ENCODE data around the gene FBXO9.

FBXO9 gene

DNA sequence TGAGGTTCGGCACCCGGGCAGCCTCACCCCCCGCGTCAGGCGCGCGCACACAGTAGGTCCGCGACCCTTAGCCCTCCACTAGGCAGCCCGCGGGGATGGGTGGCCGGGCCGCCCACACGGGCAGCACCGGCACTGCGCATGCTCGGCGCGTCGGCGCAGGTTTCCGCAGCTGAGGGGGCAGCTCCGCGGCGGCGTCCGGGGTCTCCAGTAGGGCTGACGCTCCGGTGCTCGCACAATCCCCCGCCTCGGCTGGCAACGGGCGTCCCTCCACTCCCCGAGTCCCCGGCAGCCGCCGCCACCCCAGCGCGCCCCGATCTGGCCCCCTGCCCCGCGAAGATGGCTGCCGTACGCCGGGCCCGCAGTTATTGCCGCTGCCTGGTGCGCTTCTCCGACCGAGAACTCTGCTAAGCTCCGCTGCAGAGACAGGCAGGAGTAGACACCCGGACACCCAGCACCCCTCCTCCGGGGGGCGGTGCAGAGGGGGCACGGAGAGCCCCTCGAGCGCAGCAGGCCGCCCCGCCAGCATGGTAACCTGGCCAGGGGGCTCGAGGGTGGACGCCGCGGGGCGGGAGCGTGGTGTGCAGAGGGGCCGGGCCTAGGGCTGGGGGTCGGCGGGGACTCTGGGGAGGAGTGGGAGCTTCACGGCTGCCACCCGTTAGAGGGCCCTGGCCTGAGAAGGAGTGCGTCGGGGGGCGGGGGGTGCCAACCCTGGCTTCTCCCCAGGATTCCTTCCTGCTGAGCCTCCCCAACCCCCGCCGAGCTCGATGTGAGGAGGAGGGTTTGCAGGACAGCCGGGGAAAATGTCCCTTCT, at the start of gene FBXO9:
FBXO9 (plus strand) TSS at position 139 of the 811 bp plus-strand sequence; CDS start at position 525, 386 bp downstream.
- peak; percentile 83 for DNase-seq

DNA sequence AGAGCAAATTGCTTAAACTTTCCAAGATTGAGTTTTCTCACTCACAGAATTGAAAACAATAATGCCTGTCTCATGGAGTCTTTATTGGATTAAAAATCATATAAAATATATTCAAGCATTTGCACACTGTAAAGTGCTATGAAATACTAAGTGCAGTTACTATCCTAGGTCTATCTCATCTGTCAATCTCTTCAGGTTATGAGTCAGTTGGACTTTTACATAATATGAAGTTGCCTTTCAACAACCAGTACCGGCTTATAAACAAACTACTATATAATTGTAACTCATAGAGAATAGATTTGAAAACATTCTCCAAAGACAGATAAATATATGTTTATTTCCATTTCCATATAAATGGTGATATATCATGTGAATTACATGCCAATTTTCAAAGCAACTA, 49.7 kb upstream of the FBXO9 start:
- DNase-seq = no peak

DNA sequence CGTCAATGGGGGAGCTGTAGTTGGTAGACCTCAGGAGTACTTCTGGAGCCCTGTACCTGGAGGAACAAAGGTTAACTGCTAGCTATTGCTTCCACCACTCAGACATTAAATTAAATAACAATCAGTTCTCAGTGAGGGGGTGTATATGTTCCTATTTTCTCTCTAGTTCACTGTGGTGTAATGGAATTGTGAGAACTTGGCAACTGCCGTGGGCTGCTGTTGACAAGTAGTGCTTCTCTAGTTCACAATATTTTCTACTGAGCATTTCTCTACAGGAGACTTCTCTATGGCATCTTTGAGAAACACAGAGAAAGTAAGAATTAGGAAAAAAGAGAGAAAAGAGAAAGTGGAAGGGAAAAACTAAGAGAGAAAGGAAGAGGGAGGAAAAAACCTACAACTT, 46.8 kb upstream of the FBXO9 start:
- no peak for DNase-seq

DNA sequence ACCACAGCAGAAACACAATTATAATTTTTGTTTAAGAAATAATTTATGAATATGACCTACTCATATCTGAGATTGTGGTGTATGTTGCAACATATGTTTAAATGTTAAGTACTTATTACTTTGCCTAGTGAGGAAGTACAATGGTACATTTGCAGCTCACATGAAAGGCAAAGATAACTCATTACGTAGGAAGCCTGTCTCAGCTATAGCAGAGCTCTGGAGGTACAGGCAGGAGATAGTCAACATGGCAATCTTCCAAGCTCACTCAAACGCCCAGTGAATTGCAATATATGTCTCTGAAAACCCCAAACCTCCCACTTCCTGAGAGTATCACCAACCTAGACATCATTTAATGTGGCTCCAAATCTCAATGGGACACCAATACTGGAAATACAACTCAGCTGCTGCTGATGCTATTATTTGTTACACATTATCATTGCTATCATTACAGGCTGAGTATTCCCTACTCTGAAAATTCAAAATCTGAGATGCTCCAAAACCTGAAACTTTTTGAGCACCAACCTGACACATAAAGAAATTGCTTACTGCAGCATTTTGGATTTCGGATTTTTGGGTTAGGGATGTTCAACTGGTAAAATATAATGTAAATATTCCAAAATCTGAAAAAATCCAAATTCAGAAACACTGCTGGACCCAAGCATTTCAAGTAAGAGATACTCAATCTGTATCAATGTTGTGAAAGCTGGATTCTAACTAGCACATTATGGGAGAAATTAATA, 45.0 kb upstream of the FBXO9 start:
- no peak for DNase-seq

DNA sequence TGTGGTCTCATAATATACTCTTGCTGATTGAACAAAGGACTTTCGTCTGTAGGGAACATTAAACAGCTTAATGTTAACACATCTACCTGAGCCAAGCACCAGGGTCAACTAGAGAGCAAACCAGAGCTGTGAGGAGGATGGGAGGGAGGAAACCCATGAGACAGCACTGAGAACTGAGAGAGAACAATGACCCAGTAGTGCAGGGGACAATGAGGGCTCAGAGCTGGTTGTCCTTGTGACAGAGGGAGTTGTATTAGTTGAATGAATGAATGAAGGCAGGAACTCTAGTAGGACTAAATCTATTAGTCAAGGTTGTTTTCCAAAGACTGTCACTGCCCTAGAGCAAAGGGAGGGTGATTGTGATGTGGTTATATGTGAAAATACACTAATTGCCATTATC, 41.9 kb upstream of the FBXO9 start:
- DNase-seq = no peak

DNA sequence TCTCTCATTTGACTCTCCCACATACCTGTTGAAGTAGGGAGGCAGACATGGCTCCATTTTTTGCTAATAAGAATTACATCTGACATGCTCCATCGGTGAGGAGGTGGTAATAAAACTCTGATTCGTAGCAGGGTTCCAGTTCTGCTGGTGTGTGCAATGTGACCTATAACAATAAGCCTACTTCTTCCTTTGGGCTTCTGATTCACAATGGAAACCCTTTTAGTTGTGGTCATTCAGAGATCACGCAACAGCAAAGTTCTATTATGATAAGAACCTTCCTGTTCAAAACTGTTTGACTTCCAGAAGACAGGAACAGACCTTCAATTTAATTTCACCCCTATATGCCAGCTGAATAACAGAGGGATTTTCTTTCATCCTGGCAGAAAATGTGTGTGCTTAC, 38.7 kb upstream of the FBXO9 start:
- DNase-seq = no peak

DNA sequence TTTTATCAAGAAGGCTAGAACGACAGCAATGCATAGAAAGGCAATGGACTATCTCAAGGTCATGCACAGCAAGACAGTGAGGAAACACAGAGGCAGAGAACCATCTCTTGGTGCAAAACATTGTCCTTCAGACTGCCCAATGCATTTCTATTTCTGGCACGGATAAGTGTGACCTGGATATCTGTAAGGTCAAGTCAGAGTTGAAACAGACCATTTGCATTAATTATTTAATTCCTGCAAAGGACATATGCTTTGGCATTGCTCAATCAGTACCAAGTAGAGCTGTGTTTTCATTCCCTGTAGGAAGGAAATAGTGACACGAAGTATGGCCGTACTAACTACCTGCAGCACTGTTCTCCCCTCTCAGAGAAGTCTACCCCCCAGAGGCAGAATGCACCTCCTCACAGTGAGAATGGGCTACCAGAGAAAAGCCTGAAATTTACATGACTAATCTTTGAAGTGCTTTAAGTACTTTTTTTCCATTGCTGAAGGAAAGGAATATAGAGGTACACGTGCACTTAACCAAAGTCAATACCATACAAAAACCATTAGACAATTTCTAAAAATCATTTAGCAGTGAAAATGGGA, 38.0 kb upstream of the FBXO9 start:
- DNase-seq = no peak

DNA sequence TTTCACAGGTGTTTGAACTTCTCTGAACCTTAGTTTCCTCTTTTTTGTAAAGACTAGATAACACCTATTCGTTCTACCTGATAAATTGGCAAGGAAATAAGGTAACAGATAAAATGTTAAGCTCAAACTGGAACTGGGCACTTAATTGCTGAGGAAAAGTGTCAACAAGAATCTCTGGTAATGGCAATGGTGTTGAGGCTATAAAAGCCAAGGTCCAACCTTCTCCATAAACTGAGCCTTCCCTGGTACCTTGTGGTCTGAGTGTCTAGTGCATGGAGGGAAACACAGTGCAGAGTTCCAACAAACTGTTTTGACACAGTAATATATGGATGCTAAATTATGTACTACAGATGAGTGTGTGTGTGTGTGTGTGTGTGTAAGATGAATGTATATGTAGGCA, 36.7 kb upstream of the FBXO9 start:
- no peak for DNase-seq

DNA sequence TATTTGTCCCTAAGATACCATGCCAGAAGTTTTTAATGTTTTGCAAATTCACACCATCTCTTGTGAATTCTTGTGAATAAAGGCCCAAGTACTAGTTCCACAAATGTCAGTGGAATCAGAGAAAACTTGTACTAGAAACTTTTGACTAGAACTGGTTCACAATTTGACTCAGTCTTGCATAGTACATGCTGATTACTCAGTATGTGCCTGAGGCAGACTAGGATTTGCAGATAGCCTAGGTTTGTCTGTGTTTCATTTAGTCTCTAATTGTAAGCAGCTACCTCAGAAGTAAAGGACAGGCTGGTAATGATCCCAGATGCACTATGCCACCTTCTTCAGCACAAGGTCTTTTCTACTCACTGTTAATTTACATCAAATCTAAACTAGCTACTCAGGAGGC, 35.9 kb upstream of the FBXO9 start:
- no peak for DNase-seq

DNA sequence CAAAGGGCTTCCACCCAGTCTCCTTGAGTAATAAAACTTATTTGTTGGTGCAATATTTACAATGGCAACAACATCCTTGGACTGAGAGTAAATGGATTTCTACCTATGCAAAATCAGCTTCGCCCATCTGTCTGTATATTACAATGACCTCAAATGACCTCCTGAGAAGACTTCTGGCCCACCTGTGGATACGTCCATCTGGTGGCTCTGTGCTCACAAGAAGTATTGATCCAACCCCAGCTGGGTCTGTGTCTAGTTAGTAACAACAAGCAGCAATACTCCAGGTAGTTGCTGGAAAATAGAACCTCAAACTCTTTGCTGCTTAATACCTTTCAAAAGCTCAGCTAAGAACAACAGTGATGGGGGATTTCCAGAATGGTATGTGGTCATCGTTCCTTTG, 35.4 kb upstream of the FBXO9 start:
- no peak for DNase-seq

DNA sequence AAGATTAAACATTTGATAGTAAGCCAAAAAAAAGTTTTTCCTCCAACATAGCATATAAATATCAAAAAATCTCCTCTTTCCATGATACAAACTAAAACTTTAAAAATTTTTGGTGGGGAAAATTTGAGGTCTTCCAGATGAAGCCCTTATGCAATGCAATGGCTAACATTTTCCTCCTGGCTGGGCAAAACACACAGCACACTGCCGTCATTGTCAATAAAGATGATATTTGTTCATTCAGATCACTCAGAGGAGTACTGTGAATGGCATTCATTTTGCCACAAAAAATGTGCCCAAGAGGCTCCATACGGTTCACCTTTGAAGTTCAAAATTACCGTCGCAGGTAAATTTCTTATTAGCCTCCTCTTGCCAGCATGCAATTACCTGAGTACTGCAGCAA, 33.9 kb upstream of the FBXO9 start:
- DNase-seq = no peak

DNA sequence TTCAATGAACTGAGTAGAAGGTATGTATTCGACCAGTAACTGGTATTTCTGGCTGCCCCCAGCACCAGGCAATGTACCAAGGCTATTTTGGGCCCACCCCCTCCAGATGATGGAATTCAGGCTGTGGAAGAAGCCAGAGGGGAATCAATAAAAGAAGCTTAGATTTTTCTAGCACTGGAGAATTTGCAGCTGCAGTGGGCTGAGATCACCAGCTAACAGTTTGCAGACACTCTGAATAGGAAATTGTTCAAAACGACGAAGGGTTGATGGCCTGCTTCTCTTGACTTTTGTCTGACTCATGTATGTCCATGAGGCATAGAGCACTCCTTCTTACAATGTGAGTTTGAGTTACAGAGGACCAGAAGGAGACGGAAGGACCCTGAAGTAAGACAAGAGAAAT, 32.4 kb upstream of the FBXO9 start:
- no peak for DNase-seq

DNA sequence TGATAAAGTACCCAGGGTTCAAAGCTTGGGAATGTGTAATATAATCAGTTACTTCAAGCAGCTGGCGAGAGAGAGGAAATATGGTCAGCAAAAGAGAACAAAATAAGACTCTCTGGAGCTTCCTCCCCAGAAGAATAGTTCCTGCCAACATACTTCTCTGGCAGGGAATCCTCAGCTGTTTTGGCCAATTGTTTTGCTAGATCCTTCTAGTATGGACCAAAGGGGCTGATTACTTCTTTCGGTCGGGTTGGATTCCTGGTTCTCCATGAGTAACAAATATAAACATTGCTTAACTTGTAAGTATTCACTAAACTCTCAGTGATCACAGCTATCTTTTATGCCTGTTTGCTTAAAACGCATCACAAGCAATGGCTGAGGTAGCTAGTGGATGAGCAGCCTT, 31.4 kb upstream of the FBXO9 start:
- DNase-seq = no peak

DNA sequence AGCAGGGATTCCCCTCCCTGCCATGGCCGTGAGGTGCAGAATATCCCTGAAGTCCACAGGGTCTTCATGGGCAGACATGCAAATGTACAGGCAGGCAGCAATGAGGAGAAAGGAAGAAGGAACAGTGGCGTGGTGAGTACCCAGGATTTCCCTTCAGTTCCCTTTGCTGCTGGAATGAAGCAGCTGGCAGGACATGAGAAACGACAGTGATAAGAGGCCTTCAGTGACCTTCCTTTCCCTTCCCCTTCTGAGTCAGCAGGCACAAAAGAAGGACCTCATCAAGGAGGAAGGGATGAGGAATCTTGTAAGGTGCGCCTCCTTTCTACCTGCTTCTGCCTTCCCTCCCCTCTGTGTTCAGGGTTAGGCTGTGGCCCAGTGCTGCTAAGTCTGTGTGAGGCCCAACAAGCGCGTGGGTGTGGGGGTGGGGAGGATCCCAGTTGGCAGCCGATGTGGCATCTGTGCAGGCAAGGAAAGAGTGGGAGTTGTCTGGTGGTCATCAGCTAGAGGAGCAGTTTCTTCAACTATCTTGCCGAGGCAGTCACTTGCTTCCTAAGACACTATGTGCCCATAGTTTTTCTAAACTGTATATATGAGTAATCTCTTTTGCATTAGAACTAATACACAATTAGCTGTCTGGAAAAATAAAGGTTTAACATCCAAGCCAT, 29.5 kb upstream of the FBXO9 start:
- DNase-seq = no peak

DNA sequence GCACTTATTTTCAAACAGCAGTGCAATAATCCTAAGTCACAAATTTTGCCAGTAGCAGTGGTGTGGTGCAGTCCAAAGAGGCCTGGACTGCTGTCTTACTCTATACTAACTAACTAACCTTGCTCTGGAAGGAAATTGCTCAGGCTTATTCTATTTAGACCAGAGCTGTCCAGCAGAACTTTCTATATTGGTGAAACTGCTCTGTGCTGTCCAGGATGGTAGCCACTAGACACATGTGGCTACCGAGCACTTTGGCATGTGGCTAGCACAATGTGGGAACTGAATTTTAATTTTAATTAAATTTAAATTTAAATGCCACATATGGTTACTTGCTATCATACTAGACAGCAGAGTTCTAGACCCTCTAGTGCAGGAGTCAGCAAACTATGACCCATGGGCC, 27.1 kb upstream of the FBXO9 start:
- DNase-seq = no peak

DNA sequence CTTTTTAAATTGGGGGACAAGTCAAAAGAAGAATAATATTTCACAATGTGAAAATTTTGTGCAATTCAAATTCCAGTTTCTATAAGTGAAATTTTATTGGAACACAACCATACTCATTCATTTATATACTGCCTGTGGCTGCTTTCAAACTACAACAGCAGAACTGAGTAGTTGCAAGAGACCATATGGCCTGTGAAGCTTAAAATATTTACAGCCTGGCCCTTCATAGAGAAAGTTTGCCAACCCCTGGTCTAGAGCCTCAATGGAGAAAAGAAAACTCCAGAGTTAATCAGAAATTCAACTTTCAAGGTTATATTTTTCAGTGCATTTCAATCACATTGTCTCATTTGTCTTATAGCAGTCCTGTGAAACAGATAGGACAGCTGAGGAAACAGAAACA, 26.6 kb upstream of the FBXO9 start:
- DNase-seq = no peak

DNA sequence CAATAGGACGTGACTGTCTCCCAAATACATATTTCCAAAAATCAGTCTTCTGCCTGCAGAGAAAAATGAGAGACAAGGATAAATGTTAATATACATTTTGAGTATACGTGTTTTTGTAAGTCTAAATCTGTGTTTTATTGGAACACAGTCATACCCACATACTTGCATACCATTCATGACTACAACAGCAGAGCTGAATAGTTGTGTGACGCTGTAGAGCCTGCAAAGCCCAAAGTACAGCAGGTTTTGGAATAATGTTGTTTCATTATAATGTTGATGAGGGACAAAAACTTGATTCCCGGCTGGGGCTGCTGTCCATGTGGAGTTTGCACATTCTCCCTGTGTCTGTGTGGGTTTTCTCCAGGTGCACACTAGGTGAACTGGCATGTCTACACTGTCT, 23.8 kb upstream of the FBXO9 start:
- DNase-seq = no peak

DNA sequence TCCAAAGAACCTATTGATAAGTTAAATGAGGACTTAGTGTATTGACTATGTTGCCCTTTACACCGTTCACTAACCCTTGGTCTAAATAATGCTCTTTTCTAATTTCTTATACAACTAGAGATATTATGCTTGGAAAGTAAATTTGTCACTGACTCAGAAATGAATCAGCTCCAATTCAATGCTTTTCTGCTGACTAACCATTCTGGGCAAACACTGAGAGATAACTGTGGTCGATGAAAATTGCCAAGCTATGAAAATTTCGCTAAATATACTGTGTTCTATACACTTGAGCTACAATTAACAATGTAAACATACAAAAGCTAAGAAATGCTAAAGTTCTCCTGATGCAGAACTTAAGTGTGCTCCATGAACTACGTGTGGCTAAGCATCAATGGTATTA, 23.1 kb upstream of the FBXO9 start:
- no peak for DNase-seq

DNA sequence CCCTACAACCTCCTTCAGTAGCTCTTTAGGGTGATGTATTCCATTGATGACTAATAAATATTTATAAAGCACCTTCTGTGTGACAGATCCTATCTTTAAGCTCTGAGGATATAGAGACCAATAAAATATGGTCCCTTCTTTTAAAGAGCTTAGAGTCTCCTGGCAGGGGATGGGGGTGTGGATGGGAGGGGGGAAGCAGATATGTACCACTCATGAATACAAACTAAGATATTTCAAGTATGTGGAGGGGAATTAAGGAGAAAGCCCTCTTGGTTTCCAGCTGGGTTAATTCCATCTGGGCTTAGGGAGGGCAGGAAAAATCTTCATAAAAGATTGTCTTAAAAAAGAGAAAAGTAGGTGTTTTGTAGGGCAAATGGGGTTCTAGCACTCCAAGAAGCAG, 21.6 kb upstream of the FBXO9 start:
- DNase-seq = no peak

DNA sequence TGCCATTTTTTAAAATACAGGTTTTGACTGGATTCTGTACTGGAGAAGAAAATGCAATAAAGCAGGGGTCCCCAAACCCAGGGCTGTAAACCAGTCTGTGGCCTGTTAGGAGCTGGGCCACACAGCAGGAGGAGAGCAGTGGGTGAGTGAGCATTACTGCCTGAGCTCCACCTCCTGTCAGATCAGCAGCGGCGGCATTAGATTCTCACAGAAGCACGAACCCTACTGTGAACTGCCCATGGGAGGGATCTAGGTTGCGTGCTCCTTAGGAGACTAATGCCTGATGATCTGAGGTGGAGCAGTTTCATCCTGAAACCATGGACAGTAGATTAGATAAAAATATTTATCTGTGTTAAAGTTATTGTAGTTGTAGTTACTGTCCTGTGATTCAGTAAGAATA, 21.1 kb upstream of the FBXO9 start:
- no peak for DNase-seq

DNA sequence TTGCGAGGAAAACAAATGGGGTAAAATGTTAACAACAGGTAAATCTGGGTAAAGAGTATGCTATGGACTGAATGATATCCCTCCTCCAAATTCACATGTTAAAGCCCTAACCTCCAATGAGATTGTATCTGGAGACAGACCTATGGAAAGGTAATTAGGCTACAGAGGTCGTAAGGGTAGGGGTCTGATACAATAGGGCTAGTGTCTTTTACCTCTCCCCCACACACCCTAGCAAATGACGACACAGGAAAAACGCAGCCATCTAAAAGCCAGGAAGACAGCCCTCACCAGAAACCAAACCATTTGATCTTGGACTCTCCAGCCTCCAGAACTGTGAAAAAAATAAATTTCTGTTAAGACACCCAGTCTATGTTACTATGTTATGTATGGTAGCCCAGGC, 20.6 kb upstream of the FBXO9 start:
- DNase-seq = no peak

DNA sequence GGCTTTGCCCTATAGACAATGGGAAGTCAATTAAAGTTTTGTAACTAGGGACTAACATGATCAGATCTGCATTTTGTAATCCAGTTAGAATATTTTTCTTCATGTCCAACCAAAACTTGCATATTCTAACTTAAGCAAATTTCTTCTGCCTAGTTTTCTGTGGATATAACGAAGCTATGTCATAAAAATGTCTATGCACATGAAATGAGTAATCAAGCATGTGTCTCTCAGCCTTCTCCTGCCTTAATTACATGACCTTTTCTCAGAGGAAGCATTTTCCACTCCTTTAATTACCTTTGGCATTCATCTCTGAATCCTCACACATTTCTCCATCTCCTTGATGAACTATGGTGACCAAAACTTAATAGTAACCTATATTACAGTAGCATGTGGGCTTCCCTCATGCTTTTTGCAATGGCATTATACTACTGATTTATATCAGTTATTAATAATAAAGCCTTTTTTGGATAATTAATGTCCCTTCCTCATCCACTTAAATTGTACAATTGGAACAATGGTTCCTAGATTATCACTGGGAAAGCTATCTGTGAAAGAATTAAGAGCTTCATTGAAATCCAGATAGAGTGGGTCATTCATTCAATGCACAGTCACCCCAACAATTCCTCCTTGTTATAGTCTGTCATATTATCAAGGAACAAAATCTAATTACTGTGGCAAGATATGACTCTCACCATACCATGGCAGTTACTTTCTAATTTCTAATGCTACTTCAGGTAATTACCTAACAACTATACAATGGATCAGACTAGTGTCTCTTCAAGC, 19.1 kb upstream of the FBXO9 start:
- no peak for DNase-seq

All from CD4-positive, alpha-beta T cell treated with Interleukin-12 subunit alpha and Interleukin-12 subunit beta, for 1 hour (primary cell).